Central memory CD8-positive, alpha-beta T cell (primary cell): ENCODE data around the gene OR52A1.
"Not testable (repeated sequence)": the region's sequence is repeated elsewhere in the genome, so short reads cannot be mapped to it uniquely, and the experiment has no call there.

Experiments
- ATAC-seq: fragments of 150-1000 bp; cut with Tn5 transposase; replicated peaks from 2 replicates; pipeline ENCODE4 v1.10.0; 2022; ENCODE audit warnings: mild to moderate bottlenecking, moderate FRiP score, moderate number of reproducible peaks; ENCODE audit not compliant: poor library complexity, severe bottlenecking; ENCODE audit errors: extremely low read depth
- DNase-seq, 2 donors: peaks; one replicate each; pipeline ENCODE4 v3.0.0; 2021; ENCODE audit warnings: low spot score in 2 of 2
- H3K27ac Mint-ChIP-seq: one replicate; pipeline ENCODE4 v1.8.0; 2022; ENCODE audit warnings: low read depth, mild to moderate bottlenecking, moderate library complexity, mixed read lengths
- H3K27me3 Mint-ChIP-seq: one replicate; pipeline ENCODE4 v1.8.0; 2022; ENCODE audit warnings: mixed read lengths
- H3K36me3 Mint-ChIP-seq: one replicate; pipeline ENCODE4 v1.8.0; 2022; ENCODE audit warnings: mild to moderate bottlenecking, moderate library complexity, mixed read lengths; ENCODE audit not compliant: insufficient read depth
- H3K4me1 Mint-ChIP-seq: one replicate; pipeline ENCODE4 v1.8.0; 2022; ENCODE audit warnings: mixed read lengths
- H3K4me3 Mint-ChIP-seq: one replicate; pipeline ENCODE4 v1.8.0; 2022; ENCODE audit warnings: mild to moderate bottlenecking, moderate library complexity, mixed read lengths
- H3K9me3 Mint-ChIP-seq: one replicate; pipeline ENCODE4 v1.8.0; 2022; ENCODE audit warnings: mixed read lengths

Gene OR52A1

GRCh38 chr11:5154657-5155056 lies at the start of gene OR52A1:
OR52A1 (minus strand) TSS chr11:5154757; CDS start chr11:5152369, 2,388 bp downstream.
- no peak for ATAC-seq
- H3K36me3 Mint-ChIP-seq: no peaks in the 10 kb centered on the region
- no peak within 1 kb of the TSS for H3K4me3 Mint-ChIP-seq
- H3K9me3 Mint-ChIP-seq: no peaks in the 10 kb centered on the region
- peaks cover 2% of the 10 kb centered on the region for H3K27me3 Mint-ChIP-seq
- H3K27ac Mint-ChIP-seq: no peak within 1 kb of the TSS
- no peaks in the 10 kb centered on the region for H3K4me1 Mint-ChIP-seq
- DNase-seq: no peak

GRCh38 chr11:5203366-5203765 lies 48.8 kb upstream of the OR52A1 start:
- H3K4me3 Mint-ChIP-seq: no peak overlapping the region
- H3K27me3 Mint-ChIP-seq: no peaks in the 10 kb centered on the region

GRCh38 chr11:5200582-5200981 lies 46.0 kb upstream of the OR52A1 start, which contains the start of gene OR51V1:
OR51V1 (minus strand) TSS chr11:5200682; CDS start chr11:5200682, 0 bp downstream.
- H3K9me3 Mint-ChIP-seq: no peaks in the 10 kb centered on the region
- DNase-seq (no peak), ATAC-seq (no peak)
- H3K27ac Mint-ChIP-seq: no peak within 1 kb of the TSS
- H3K36me3 Mint-ChIP-seq: no peaks in the 10 kb centered on the region
- no peaks in the 10 kb centered on the region for H3K4me1 Mint-ChIP-seq
- H3K4me3 Mint-ChIP-seq: no peak within 1 kb of the TSS
- H3K27me3 Mint-ChIP-seq: no peaks in the 10 kb centered on the region

More at GRCh38 chr11:5203366-5203765, 48.8 kb upstream of the OR52A1 start:
- H3K36me3 Mint-ChIP-seq: no peaks in the 10 kb centered on the region
- DNase-seq (no peak), ATAC-seq (no peak)
- no peak overlapping the region for H3K27ac Mint-ChIP-seq
- no peaks in the 10 kb centered on the region for H3K9me3 Mint-ChIP-seq
- H3K4me1 Mint-ChIP-seq: no peaks in the 10 kb centered on the region

GRCh38 chr11:5198285-5198684 lies 43.7 kb upstream of the OR52A1 start:
- no peak overlapping the region for H3K4me3 Mint-ChIP-seq
- H3K27ac Mint-ChIP-seq: no peak overlapping the region
- DNase-seq: no peak
- no peaks in the 10 kb centered on the region for H3K4me1 Mint-ChIP-seq
- H3K9me3 Mint-ChIP-seq: no peaks in the 10 kb centered on the region
- H3K36me3 Mint-ChIP-seq: no peaks in the 10 kb centered on the region
- H3K27me3 Mint-ChIP-seq: no peaks in the 10 kb centered on the region
- ATAC-seq: no peak

GRCh38 chr11:5197536-5197935 lies 43.0 kb upstream of the OR52A1 start:
- DNase-seq (no peak), ATAC-seq (no peak)
- Mint-ChIP-seq H3K4me1 (no peaks in the 10 kb centered on the region), H3K27me3 (no peaks in the 10 kb centered on the region), H3K4me3 (no peak overlapping the region), H3K9me3 (no peaks in the 10 kb centered on the region), H3K27ac (no peak overlapping the region), H3K36me3 (no peaks in the 10 kb centered on the region)

GRCh38 chr11:5196731-5197130 lies 42.2 kb upstream of the OR52A1 start:
- ATAC-seq: no peak
- no peaks in the 10 kb centered on the region for H3K9me3 Mint-ChIP-seq
- H3K36me3 Mint-ChIP-seq: no peaks in the 10 kb centered on the region
- no peaks in the 10 kb centered on the region for H3K4me1 Mint-ChIP-seq
- no peak overlapping the region for H3K4me3 Mint-ChIP-seq
- H3K27me3 Mint-ChIP-seq: no peaks in the 10 kb centered on the region
- H3K27ac Mint-ChIP-seq: no peak overlapping the region
- no peak for DNase-seq

GRCh38 chr11:5196067-5196466 lies 41.5 kb upstream of the OR52A1 start:
- Mint-ChIP-seq H3K9me3 (peaks cover 6% of the 10 kb centered on the region), H3K27ac (no peak overlapping the region), H3K4me3 (no peak overlapping the region), H3K27me3 (no peaks in the 10 kb centered on the region), H3K36me3 (no peaks in the 10 kb centered on the region), H3K4me1 (no peaks in the 10 kb centered on the region)
- no peak for DNase-seq
- no peak for ATAC-seq

GRCh38 chr11:5192738-5193137 lies 38.2 kb upstream of the OR52A1 start:
- no peaks in the 10 kb centered on the region for H3K27me3 Mint-ChIP-seq
- ATAC-seq (no peak), DNase-seq (no peak)
- H3K27ac Mint-ChIP-seq: no peak overlapping the region
- no peaks in the 10 kb centered on the region for H3K4me1 Mint-ChIP-seq
- no peaks in the 10 kb centered on the region for H3K36me3 Mint-ChIP-seq
- peaks cover 6% of the 10 kb centered on the region for H3K9me3 Mint-ChIP-seq
- no peak overlapping the region for H3K4me3 Mint-ChIP-seq

- no peak overlapping the region for H3K4me3 Mint-ChIP-seq
- peaks cover 6% of the 10 kb centered on the region for H3K9me3 Mint-ChIP-seq
- no peak overlapping the region for H3K27ac Mint-ChIP-seq
- H3K27me3 Mint-ChIP-seq: no peaks in the 10 kb centered on the region
- ATAC-seq (no peak), DNase-seq (no peak)
- H3K36me3 Mint-ChIP-seq: no peaks in the 10 kb centered on the region
- no peaks in the 10 kb centered on the region for H3K4me1 Mint-ChIP-seq
Observed at GRCh38 chr11:5188201-5188600, 33.6 kb upstream of the OR52A1 start.

- ATAC-seq (no peak), DNase-seq (no peak)
- Mint-ChIP-seq H3K36me3 (no peaks in the 10 kb centered on the region), H3K27ac (no peak overlapping the region), H3K27me3 (no peaks in the 10 kb centered on the region), H3K4me1 (no peaks in the 10 kb centered on the region), H3K9me3 (no peaks in the 10 kb centered on the region), H3K4me3 (no peak overlapping the region)
Observed at GRCh38 chr11:5178046-5178837, 23.7 kb upstream of the OR52A1 start.

DNA sequence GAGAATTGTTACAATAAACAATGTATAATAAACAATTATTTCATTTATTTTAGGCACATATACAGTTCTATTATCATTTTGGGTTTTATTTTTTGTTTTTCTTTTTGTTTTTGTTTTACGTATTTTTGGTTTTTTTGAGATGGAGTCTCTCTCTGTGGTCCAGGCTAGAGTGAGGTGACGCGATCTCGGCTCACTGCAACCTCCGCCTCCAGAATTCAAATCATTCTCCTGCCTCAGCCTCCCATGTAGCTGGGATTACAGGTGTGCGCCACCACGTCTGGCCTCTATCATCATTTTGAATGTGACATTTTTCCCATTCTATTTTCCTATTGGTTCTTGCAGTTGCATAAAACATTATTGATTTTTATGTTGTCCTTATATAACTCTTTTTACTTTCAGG lies 20.4 kb upstream of the OR52A1 start:
- no peak overlapping the region for H3K27ac Mint-ChIP-seq
- H3K4me3 Mint-ChIP-seq: no peak overlapping the region
- DNase-seq: no peak
- no peaks in the 10 kb centered on the region for H3K4me1 Mint-ChIP-seq
- H3K36me3 Mint-ChIP-seq: peaks cover 2% of the 10 kb centered on the region
- no peak for ATAC-seq
- no peaks in the 10 kb centered on the region for H3K9me3 Mint-ChIP-seq
- H3K27me3 Mint-ChIP-seq: no peaks in the 10 kb centered on the region

DNA sequence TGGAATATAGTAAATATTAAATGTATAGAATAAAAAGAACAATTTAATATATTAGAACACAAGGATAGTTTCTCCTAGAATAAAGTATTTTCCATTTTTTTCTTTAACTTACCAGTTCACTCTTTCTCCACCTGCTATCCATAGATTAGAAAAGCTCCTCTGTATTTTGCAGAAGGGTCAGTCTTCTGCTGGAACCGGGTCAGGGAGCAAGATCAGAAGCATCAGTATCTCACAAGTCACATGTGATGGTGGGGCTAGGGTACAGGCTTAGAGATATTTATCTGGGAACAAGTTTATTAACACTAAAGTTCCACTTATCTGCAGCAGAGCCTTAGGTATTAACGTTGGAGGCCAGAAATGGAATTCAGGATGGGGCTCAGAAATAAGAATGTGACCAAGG lies 17.3 kb upstream of the OR52A1 start:
- Mint-ChIP-seq H3K4me1 (no peaks in the 10 kb centered on the region), H3K36me3 (peaks cover 2% of the 10 kb centered on the region), H3K27me3 (no peaks in the 10 kb centered on the region), H3K27ac (no peak overlapping the region), H3K4me3 (no peak overlapping the region), H3K9me3 (no peaks in the 10 kb centered on the region)
- DNase-seq (no peak), ATAC-seq (no peak)

DNA sequence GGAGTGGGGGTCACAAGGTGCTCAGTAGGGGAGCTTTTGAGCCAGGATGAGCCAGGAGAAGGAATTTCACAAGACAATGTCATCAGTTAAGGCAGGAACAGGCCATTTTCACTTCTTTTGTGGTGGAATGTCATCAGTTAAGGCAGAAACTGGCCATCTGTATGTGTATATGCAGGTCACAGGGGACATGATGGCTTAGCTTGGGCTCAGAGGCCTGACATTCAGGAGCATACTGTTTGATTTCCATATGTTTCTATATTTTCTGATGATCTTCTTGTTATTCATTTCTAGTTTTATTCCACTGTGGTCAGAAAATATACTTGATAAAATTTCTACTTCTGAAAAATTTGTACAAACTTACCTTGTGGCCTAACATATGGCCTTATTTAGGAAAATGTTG lies 11.3 kb upstream of the OR52A1 start:
- H3K4me1 Mint-ChIP-seq, DNase-seq, H3K27ac Mint-ChIP-seq, H3K9me3 Mint-ChIP-seq, ATAC-seq, H3K27me3 Mint-ChIP-seq, H3K4me3 Mint-ChIP-seq, H3K36me3 Mint-ChIP-seq: not testable (repeated sequence)
